ENCODE results near the gene CYSLTR2. TPM values are rescaled to one million over a fixed set of nuclear protein-coding genes. Genes with fewer than 3 reads are reported as not detected.

The CYSLTR2 gene
- total RNA-seq, 1 donor, result under 0.01 TPM

- no peak overlapping the region for H3K4me3 ChIP-seq (ENCODE audit: insufficient read depth, low read length)
- H3K9me3 ChIP-seq (ENCODE audit: low read depth, low read length), result no peaks in the 10 kb centered on the region
- no peak overlapping the region for H3K27ac ChIP-seq (ENCODE audit: low read depth, low read length)
- H4K20me1 ChIP-seq (ENCODE audit: insufficient read depth, low read length), result no peaks in the 10 kb centered on the region
- no peaks in the 10 kb centered on the region for H3K79me2 ChIP-seq (ENCODE audit: insufficient read depth, low read length)
- no peak for DNase-seq (ENCODE audit: insufficient read length, low spot score, missing footprints)
- no peaks in the 10 kb centered on the region for H3K36me3 ChIP-seq (ENCODE audit: insufficient read depth, low read length)
- no peaks in the 10 kb centered on the region for H3K4me1 ChIP-seq (ENCODE audit: insufficient read depth, low read length)
- H3K27me3 ChIP-seq (ENCODE audit: insufficient read depth, low read length), result peaks cover 12% of the 10 kb centered on the region
- no peak for TF ChIP-seq CTCF (IDR thresholded peaks at IDR 0.05; ENCODE audit: extremely low read depth, low read depth, low read length)
- no peak overlapping the region for H3K4me2 ChIP-seq (ENCODE audit: insufficient read depth, low read length)
- no peak overlapping the region for H2AFZ ChIP-seq (ENCODE audit: low read length)
Observed at GRCh38 chr13:48645845-48646244, 7.9 kb upstream of the CYSLTR2 start.

- Histone ChIP-seq H3K4me2 (ENCODE audit: insufficient read depth, low read length) (no peak overlapping the region), H3K27me3 (ENCODE audit: insufficient read depth, low read length) (peaks cover 12% of the 10 kb centered on the region), H2AFZ (ENCODE audit: low read length) (no peak overlapping the region), H3K79me2 (ENCODE audit: insufficient read depth, low read length) (no peaks in the 10 kb centered on the region), H4K20me1 (ENCODE audit: insufficient read depth, low read length) (no peaks in the 10 kb centered on the region), H3K4me1 (ENCODE audit: insufficient read depth, low read length) (no peaks in the 10 kb centered on the region), H3K9me3 (ENCODE audit: low read depth, low read length) (no peaks in the 10 kb centered on the region), H3K36me3 (ENCODE audit: insufficient read depth, low read length) (no peaks in the 10 kb centered on the region), H3K27ac (ENCODE audit: low read depth, low read length) (no peak overlapping the region), H3K4me3 (ENCODE audit: insufficient read depth, low read length) (no peak overlapping the region)
- DNase-seq (ENCODE audit: insufficient read length, low spot score, missing footprints), result no peak
- no peak for TF ChIP-seq CTCF (IDR thresholded peaks at IDR 0.05; ENCODE audit: extremely low read depth, low read depth, low read length)
Observed at GRCh38 chr13:48646791-48647190, 6.9 kb upstream of the CYSLTR2 start.

DNA sequence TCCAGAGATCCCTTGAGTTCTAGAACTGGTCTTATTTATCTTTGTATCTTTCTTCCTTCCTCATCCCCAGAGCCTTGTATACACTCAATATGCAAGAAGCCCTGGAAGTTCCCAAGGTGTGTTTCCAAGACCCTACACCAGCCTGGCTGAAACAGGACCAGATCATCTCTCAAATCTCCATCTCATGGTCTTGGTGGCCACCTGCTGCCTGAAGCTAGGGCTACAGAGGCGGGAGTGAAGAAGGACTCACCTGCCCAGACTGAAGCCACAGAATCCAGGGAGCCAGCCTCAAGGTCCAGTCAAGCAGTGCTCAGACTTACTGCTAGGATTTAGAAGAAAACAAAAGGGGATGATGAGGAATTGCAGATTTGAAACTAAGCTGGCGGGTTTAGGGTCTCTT is 6.1 kb upstream of the CYSLTR2 start:
- Histone ChIP-seq H3K36me3 (ENCODE audit: insufficient read depth, low read length) (no peaks in the 10 kb centered on the region), H2AFZ (ENCODE audit: low read length) (no peak overlapping the region), H3K4me3 (ENCODE audit: insufficient read depth, low read length) (no peak overlapping the region), H3K79me2 (ENCODE audit: insufficient read depth, low read length) (no peaks in the 10 kb centered on the region), H4K20me1 (ENCODE audit: insufficient read depth, low read length) (no peaks in the 10 kb centered on the region), H3K4me1 (ENCODE audit: insufficient read depth, low read length) (no peaks in the 10 kb centered on the region), H3K27me3 (ENCODE audit: insufficient read depth, low read length) (peaks cover 12% of the 10 kb centered on the region), H3K4me2 (ENCODE audit: insufficient read depth, low read length) (no peak overlapping the region), H3K27ac (ENCODE audit: low read depth, low read length) (no peak overlapping the region), H3K9me3 (ENCODE audit: low read depth, low read length) (no peaks in the 10 kb centered on the region)
- DNase-seq (ENCODE audit: insufficient read length, low spot score, missing footprints), result no peak
- TF ChIP-seq CTCF (IDR thresholded peaks at IDR 0.05; ENCODE audit: extremely low read depth, low read depth, low read length), result no peak

DNA sequence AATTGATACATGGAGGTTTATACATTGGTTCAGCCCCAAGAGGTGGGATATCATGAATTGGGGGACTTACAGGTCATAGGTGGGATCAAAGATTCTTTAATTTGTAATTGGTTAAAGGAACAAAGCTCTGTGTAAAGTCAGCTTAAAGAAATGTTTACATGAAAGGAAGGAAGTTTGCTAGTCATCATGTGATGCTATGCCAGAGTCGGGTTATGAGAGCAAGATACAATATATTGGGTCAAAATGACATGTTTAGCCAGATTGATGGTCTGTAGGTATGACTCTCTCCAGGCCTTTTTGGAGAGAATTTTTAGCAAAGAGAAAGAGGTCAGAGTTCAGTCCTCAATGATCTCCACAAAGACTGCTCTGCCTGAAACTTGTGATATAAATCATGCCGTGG is 5.3 kb upstream of the CYSLTR2 start:
- Histone ChIP-seq H3K79me2 (ENCODE audit: insufficient read depth, low read length) (no peaks in the 10 kb centered on the region), H2AFZ (ENCODE audit: low read length) (no peak overlapping the region), H3K9me3 (ENCODE audit: low read depth, low read length) (no peaks in the 10 kb centered on the region), H3K4me1 (ENCODE audit: insufficient read depth, low read length) (no peaks in the 10 kb centered on the region), H4K20me1 (ENCODE audit: insufficient read depth, low read length) (no peaks in the 10 kb centered on the region), H3K4me2 (ENCODE audit: insufficient read depth, low read length) (no peak overlapping the region), H3K27me3 (ENCODE audit: insufficient read depth, low read length) (peaks cover 12% of the 10 kb centered on the region), H3K4me3 (ENCODE audit: insufficient read depth, low read length) (no peak overlapping the region), H3K36me3 (ENCODE audit: insufficient read depth, low read length) (no peaks in the 10 kb centered on the region), H3K27ac (ENCODE audit: low read depth, low read length) (no peak overlapping the region)
- no peak for DNase-seq (ENCODE audit: insufficient read length, low spot score, missing footprints)
- TF ChIP-seq CTCF (IDR thresholded peaks at IDR 0.05; ENCODE audit: extremely low read depth, low read depth, low read length), result no peak
